ENCODE results near the gene LRRC70.
A peak's percentile ranks its signal among the peaks of the same experiment; 100 is the strongest.

The LRRC70 gene

DNA sequence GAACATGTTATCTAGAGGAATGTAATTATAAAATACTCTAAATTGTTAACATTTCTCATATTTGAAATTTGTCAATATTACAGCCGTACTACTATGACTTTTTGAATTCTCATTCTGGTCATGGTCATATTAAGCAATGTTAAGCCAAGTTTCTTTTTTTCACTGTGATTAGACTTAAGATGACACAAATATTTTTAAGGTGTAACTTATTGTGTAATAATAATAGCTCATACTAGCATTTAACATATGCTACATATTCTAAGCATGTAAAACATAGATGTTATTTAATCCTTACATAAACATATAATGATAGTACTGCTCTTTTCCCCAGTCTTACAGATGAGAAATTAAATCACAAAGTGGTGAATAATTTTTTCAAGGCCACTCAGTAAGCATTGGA, 35.9 kb upstream of the LRRC70 start:
- TF ChIP-seq, protein P1, sequence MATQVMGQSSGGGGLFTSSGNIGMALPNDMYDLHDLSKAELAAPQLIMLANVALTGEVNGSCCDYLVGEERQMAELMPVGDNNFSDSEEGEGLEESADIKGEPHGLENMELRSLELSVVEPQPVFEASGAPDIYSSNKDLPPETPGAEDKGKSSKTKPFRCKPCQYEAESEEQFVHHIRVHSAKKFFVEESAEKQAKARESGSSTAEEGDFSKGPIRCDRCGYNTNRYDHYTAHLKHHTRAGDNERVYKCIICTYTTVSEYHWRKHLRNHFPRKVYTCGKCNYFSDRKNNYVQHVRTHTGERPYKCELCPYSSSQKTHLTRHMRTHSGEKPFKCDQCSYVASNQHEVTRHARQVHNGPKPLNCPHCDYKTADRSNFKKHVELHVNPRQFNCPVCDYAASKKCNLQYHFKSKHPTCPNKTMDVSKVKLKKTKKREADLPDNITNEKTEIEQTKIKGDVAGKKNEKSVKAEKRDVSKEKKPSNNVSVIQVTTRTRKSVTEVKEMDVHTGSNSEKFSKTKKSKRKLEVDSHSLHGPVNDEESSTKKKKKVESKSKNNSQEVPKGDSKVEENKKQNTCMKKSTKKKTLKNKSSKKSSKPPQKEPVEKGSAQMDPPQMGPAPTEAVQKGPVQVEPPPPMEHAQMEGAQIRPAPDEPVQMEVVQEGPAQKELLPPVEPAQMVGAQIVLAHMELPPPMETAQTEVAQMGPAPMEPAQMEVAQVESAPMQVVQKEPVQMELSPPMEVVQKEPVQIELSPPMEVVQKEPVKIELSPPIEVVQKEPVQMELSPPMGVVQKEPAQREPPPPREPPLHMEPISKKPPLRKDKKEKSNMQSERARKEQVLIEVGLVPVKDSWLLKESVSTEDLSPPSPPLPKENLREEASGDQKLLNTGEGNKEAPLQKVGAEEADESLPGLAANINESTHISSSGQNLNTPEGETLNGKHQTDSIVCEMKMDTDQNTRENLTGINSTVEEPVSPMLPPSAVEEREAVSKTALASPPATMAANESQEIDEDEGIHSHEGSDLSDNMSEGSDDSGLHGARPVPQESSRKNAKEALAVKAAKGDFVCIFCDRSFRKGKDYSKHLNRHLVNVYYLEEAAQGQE (IDR thresholded peaks at IDR 0.05; ENCODE audit: insufficient replicate concordance, low read depth): no peak
- no peak for TF ChIP-seq POLR2AphosphoS5 (IDR thresholded peaks at IDR 0.05; ENCODE audit: low read depth)
- TF ChIP-seq SPI1 (IDR thresholded peaks at IDR 0.05; ENCODE audit: borderline replicate concordance, low read depth): no peak
- TF ChIP-seq, protein P2, sequence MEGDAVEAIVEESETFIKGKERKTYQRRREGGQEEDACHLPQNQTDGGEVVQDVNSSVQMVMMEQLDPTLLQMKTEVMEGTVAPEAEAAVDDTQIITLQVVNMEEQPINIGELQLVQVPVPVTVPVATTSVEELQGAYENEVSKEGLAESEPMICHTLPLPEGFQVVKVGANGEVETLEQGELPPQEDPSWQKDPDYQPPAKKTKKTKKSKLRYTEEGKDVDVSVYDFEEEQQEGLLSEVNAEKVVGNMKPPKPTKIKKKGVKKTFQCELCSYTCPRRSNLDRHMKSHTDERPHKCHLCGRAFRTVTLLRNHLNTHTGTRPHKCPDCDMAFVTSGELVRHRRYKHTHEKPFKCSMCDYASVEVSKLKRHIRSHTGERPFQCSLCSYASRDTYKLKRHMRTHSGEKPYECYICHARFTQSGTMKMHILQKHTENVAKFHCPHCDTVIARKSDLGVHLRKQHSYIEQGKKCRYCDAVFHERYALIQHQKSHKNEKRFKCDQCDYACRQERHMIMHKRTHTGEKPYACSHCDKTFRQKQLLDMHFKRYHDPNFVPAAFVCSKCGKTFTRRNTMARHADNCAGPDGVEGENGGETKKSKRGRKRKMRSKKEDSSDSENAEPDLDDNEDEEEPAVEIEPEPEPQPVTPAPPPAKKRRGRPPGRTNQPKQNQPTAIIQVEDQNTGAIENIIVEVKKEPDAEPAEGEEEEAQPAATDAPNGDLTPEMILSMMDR (IDR thresholded peaks at IDR 0.05; ENCODE audit: insufficient read depth, low read length): no peak
- TF ChIP-seq GABPA (IDR thresholded peaks at IDR 0.05; ENCODE audit: low read depth): no peak
- Histone ChIP-seq H3K27me3 (ENCODE audit: insufficient read depth, poor library complexity, severe bottlenecking) (no peaks in the 10 kb centered on the region), H3K27ac (replicated peaks) (no peak overlapping the region), H3K4me3 (replicated peaks; ENCODE audit: insufficient read depth, low read length) (no peak overlapping the region)
- no peak for DNase-seq (ENCODE audit: low read depth in 1 of 2, low spot score in 1 of 2)

DNA sequence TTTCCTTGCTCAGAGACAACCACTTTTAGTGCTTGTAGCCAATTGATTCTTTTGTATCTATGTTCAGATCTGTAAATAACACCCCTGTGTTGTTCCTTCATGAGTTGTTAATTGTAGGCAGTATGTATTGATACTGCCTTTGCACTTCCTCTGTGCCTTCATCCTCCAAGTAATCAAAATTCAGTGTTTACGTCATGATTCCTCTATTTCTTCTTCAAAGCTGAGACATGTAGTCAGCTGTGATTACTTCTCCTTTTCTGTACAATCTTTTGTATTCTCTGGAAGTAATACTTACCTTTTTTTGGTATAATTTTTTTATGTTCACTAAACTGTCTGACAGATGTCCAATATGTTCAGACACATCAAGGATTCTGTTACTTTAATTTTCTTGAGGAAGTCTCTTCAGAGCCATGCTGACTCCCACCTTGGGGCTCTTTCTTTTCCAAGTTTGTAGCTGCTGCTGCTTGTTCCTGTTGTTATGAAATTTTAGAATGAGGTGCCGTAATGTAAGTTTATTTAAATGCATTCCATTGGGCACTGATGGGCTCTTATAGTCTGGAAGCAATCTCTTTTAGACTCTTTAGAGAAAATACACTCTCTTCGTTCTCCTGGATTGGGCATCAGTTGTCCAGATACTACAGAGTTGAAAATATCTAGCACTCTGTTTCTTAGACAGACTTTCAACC, 30.5 kb upstream of the LRRC70 start:
- Histone ChIP-seq H3K27me3 (ENCODE audit: insufficient read depth, poor library complexity, severe bottlenecking) (no peaks in the 10 kb centered on the region), H3K27ac (replicated peaks) (no peak overlapping the region), H3K4me3 (replicated peaks; ENCODE audit: insufficient read depth, low read length) (no peak overlapping the region)
- TF ChIP-seq, protein P1 (IDR thresholded peaks at IDR 0.05; ENCODE audit: insufficient replicate concordance, low read depth): no peak
- peak; percentile 23; the same call in 1 of the 2 replicates for TF ChIP-seq SPI1 (IDR thresholded peaks at IDR 0.05; ENCODE audit: borderline replicate concordance, low read depth)
- no peak for DNase-seq (ENCODE audit: low read depth in 1 of 2, low spot score in 1 of 2)

DNA sequence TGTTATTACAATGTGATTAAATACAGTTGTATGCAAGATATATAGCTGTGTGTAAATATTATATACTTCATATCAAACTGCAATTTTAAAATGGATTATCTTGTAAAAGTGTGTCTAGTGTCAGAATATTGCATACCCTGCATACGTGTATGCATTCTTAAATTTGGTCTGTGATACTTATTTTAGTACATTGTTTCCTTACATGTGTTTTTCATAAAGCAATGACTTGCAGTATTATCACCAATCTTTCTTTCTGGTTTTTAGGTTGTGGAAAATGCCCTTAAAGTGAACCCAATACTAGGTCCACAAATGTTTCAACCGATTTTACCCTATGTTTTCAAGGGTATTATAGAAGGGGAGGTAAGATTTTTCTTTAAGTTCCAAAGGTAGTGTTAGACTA, 28.5 kb upstream of the LRRC70 start:
- no peaks in the 10 kb centered on the region for H3K27me3 ChIP-seq (ENCODE audit: insufficient read depth, poor library complexity, severe bottlenecking)
- no peak for DNase-seq (ENCODE audit: low read depth in 1 of 2, low spot score in 1 of 2)
- no peak overlapping the region for H3K27ac ChIP-seq (replicated peaks)
- no peak overlapping the region for H3K4me3 ChIP-seq (replicated peaks; ENCODE audit: insufficient read depth, low read length)
- TF ChIP-seq, protein P2 (IDR thresholded peaks at IDR 0.05; ENCODE audit: insufficient read depth, low read length): no peak
- TF ChIP-seq GABPA (IDR thresholded peaks at IDR 0.05; ENCODE audit: low read depth): no peak
- TF ChIP-seq, protein P1 (IDR thresholded peaks at IDR 0.05; ENCODE audit: insufficient replicate concordance, low read depth): no peak
- TF ChIP-seq SPI1 (IDR thresholded peaks at IDR 0.05; ENCODE audit: borderline replicate concordance, low read depth): no peak
